Smooth muscle cell (in vitro differentiated cells): ENCODE data around the gene LRIG1. TPM values are rescaled to one million over a fixed set of nuclear protein-coding genes. Genes with fewer than 3 reads are reported as not detected.

Experiments
- DNase-seq: peaks from one replicate; lab custom pipeline; 2025; ENCODE audit not compliant: unreplicated experiment; lab: John Stamatoyannopoulos, UW
- H2AFZ ChIP-seq: fragments of 200-600 bp; sonication (generic); 2 replicates; pipeline ENCODE4 v1.6.0; 2016; ENCODE audit warnings: antibody characterized with exemption, low read depth, mild to moderate bottlenecking
- H3F3A ChIP-seq: fragments of 200-600 bp; sonication (generic); 2 replicates; pipeline ENCODE4 v1.6.0; 2017; ENCODE audit warnings: antibody characterized with exemption, low read depth
- H3K27ac ChIP-seq: fragments of 200-600 bp; sonication (generic); 2 replicates; pipeline ENCODE4 v1.5.1; 2016; ENCODE audit warnings: low read depth, mild to moderate bottlenecking
- H3K27me3 ChIP-seq: fragments of 200-600 bp; sonication (generic); 2 replicates; pipeline ENCODE4 v1.6.1; 2016; ENCODE audit warnings: low read depth, mild to moderate bottlenecking
- H3K36me3 ChIP-seq: fragments of 200-600 bp; sonication (generic); 2 replicates; pipeline ENCODE4 v1.5.1; 2016; ENCODE audit warnings: low read depth
- H3K4me1 ChIP-seq: fragments of 200-600 bp; sonication (generic); 2 replicates; pipeline ENCODE4 v1.5.1; 2016; ENCODE audit warnings: low read depth
- H3K4me2 ChIP-seq: fragments of 200-600 bp; sonication (generic); 2 replicates; pipeline ENCODE4 v1.6.0; 2016; ENCODE audit warnings: mild to moderate bottlenecking
- H3K4me3 ChIP-seq: fragments of 200-600 bp; sonication (generic); 2 replicates; pipeline ENCODE4 v1.5.1; 2016; ENCODE audit warnings: mild to moderate bottlenecking
- H3K79me2 ChIP-seq: fragments of 200-600 bp; sonication (generic); 2 replicates; pipeline ENCODE4 v1.6.0; 2016; ENCODE audit warnings: low read depth, mild to moderate bottlenecking
- H3K9ac ChIP-seq: fragments of 200-600 bp; sonication (generic); 2 replicates; pipeline ENCODE4 v1.6.0; 2016; ENCODE audit warnings: low read depth
- H3K9me3 ChIP-seq: fragments of 200-600 bp; sonication (generic); replicated peaks from 2 replicates; pipeline ENCODE4 v1.5.1; 2016; ENCODE audit warnings: low read depth
- H4K20me1 ChIP-seq: fragments of 200-600 bp; sonication (generic); 2 replicates; pipeline ENCODE4 v1.6.0; 2016; ENCODE audit warnings: low read depth
- WGBS: methylation state at CpG from one replicate; pipeline ENCODE4 v1.1.7; 2016; ENCODE audit warnings: low lambda C conversion rate; 5-methylcytosine and 5-hydroxymethylcytosine counted together
- polyA plus RNA-seq: library from polyadenylated mRNA; unstranded; fragments of >200 nt; fragmentation: Nextera tagmentation; extraction: Ambion mirVana; gene quantifications from 2 replicates; pipeline ENCODE4 v1.2.1, GENCODE V29; 2016
- total RNA-seq: library from RNA; depleted of rRNA; stranded (reverse); fragments of >200 nt; gene quantifications from 2 replicates; pipeline ENCODE4 v1.2.3, GENCODE V29; 2014
- TF ChIP-seq, protein P1 (sequence below): fragments of 200-600 bp; sonication (generic); IDR thresholded peaks from 2 replicates; pipeline ENCODE4 v1.5.1; 2017; ENCODE audit warnings: borderline replicate concordance, mild to moderate bottlenecking, antibody characterized with exemption; ENCODE audit not compliant: insufficient read depth, poor library complexity, severe bottlenecking

LRIG1 gene
- total and polyA plus RNA-seq, 2 experiments from 2014 or later, result 26.5 to 31.3 TPM

DNA sequence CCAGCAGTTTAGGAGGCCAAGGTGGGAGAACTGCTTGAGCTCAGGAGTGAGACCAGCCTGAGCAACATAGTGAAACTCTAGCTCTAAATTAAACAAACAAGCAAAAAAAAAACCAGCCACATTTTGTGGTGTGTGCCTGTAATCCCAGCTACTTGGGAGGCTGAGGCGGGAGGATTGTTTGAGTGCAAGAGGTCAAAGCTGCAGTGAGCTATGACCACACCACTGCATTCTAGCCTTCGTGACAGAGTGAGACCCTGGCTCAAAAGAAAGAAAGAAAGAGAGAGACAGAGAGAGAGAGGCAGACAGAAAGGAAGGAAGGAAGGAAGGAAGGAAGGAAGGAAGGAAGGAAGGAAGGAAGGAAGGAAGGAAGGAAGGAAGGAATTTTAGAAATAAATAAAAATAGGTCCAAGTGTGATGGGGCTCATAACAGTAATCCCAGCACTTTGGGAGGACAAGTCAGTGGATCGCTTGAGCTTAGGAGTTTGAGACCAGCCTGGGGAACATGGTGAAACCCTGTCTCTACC, 38.7 kb upstream of the LRIG1 start:
- DNase-seq, result no peak
- Histone ChIP-seq H3K27ac (no peak overlapping the region), H3K4me2 (no peak overlapping the region), H3K9ac (no peak overlapping the region), H3F3A (no peaks in the 10 kb centered on the region), H3K9me3 (no peaks in the 10 kb centered on the region), H3K4me1 (peaks cover 12% of the 10 kb centered on the region), H3K79me2 (no peaks in the 10 kb centered on the region), H4K20me1 (no peaks in the 10 kb centered on the region), H2AFZ (no peak overlapping the region), H3K36me3 (no peaks in the 10 kb centered on the region), H3K27me3 (no peaks in the 10 kb centered on the region), H3K4me3 (no peak overlapping the region)
- 70% methylated on average over 3 of the region's 3 CpGs for WGBS
- TF ChIP-seq, protein P1, sequence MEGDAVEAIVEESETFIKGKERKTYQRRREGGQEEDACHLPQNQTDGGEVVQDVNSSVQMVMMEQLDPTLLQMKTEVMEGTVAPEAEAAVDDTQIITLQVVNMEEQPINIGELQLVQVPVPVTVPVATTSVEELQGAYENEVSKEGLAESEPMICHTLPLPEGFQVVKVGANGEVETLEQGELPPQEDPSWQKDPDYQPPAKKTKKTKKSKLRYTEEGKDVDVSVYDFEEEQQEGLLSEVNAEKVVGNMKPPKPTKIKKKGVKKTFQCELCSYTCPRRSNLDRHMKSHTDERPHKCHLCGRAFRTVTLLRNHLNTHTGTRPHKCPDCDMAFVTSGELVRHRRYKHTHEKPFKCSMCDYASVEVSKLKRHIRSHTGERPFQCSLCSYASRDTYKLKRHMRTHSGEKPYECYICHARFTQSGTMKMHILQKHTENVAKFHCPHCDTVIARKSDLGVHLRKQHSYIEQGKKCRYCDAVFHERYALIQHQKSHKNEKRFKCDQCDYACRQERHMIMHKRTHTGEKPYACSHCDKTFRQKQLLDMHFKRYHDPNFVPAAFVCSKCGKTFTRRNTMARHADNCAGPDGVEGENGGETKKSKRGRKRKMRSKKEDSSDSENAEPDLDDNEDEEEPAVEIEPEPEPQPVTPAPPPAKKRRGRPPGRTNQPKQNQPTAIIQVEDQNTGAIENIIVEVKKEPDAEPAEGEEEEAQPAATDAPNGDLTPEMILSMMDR, result no peak

DNA sequence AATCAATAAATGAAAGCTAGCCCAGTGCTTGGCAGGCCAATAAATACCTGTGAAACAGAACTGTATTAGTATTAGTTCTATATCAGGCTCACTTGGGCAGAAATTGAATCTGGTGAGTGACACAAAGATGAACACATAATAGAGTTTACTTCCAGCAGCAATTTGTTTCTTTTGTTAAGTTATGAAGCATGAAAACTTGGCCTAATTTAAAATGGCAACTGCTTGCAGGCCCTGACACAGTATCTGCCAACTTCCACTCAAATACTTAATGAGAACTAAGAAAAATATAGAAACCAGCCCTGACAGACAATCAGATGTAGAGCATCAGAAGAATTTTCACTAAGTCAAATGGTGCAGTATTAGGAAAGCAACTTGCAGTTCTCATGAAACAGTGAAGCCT, 37.6 kb upstream of the LRIG1 start:
- H2AFZ ChIP-seq, result no peak overlapping the region
- no peaks in the 10 kb centered on the region for H3K79me2 ChIP-seq
- H3K4me1 ChIP-seq, result peaks cover 17% of the 10 kb centered on the region
- H3K36me3 ChIP-seq, result no peaks in the 10 kb centered on the region
- H3K4me2 ChIP-seq, result no peak overlapping the region
- no peak overlapping the region for H3K4me3 ChIP-seq
- no peaks in the 10 kb centered on the region for H3K27me3 ChIP-seq
- H3K9ac ChIP-seq, result no peak overlapping the region
- TF ChIP-seq, protein P1, result no peak
- no peaks in the 10 kb centered on the region for H3K9me3 ChIP-seq
- H3F3A ChIP-seq, result no peaks in the 10 kb centered on the region
- DNase-seq, result no peak
- no peak overlapping the region for H3K27ac ChIP-seq
- H4K20me1 ChIP-seq, result no peaks in the 10 kb centered on the region

DNA sequence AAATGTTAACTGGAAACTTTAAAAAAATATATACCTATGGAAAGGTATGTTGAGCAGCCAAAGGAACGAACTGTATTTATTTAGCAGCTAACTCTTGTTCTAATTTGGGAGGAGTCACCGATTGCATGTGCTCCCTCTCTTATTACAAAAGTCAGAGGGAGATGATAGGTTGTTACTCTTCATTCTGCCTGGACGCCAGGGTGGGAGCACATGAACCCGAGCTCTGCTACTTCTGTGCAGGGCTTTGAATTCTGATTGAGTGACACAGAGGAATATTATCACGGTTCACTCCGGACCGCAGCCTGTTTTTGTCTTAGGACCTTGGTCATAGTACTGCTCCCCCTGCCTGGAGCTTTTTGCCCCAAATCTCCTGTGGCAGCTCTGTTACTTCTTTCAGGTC, 36.9 kb upstream of the LRIG1 start:
- TF ChIP-seq, protein P1, result no peak
- no peak overlapping the region for H3K9ac ChIP-seq
- no peaks in the 10 kb centered on the region for H3F3A ChIP-seq
- no peaks in the 10 kb centered on the region for H3K79me2 ChIP-seq
- no peak for DNase-seq
- no peak overlapping the region for H3K27ac ChIP-seq
- no peaks in the 10 kb centered on the region for H4K20me1 ChIP-seq
- no peaks in the 10 kb centered on the region for H3K27me3 ChIP-seq
- peaks cover 19% of the 10 kb centered on the region for H3K4me1 ChIP-seq
- H3K9me3 ChIP-seq, result no peaks in the 10 kb centered on the region
- H2AFZ ChIP-seq, result no peak overlapping the region
- H3K36me3 ChIP-seq, result no peaks in the 10 kb centered on the region
- WGBS, result 89% methylated on average over 7 of the region's 7 CpGs
- H3K4me2 ChIP-seq, result no peak overlapping the region
- no peak overlapping the region for H3K4me3 ChIP-seq

DNA sequence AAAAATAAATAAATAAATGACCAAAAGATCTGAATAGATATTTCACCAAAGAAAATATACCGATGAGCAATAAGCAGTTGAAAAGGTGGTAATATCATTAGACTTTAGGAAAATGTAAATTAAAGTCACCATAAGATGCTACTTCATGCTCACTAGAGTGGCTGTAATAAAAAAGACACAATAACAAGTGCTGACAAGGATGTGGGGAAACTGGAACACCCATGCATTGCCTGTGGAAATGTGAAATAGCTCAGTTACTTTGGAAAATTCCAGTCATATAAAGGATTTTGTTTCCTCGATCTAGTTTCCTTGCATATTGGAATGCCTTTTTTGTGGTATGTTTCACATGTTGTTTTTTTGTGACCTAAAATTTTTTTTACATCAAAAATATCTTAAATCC, 36.0 kb upstream of the LRIG1 start:
- Histone ChIP-seq H3K4me1 (peaks cover 27% of the 10 kb centered on the region), H3K9me3 (no peaks in the 10 kb centered on the region), H3K4me2 (no peak overlapping the region), H3F3A (no peaks in the 10 kb centered on the region), H3K36me3 (no peaks in the 10 kb centered on the region), H3K4me3 (no peak overlapping the region), H3K27ac (no peak overlapping the region), H3K79me2 (no peaks in the 10 kb centered on the region), H3K9ac (no peak overlapping the region), H3K27me3 (no peaks in the 10 kb centered on the region), H2AFZ (no peak overlapping the region), H4K20me1 (no peaks in the 10 kb centered on the region)
- DNase-seq, result no peak
- TF ChIP-seq, protein P1, result no peak
- 85% methylated on average over 2 of the region's 2 CpGs for WGBS
